Endothelial cell (in vitro differentiated cells): ENCODE data around the gene EPG5. TPM values are rescaled to one million over a fixed set of nuclear protein-coding genes. Genes with fewer than 3 reads are reported as not detected.
A peak's percentile ranks its signal among the peaks of the same experiment; 100 is the strongest.

Experiments used
- DNase-seq: peaks from one replicate; pipeline ENCODE4 v3.0.0; 2021; ENCODE audit warnings: low spot score
- H3K27ac Mint-ChIP-seq: one replicate; pipeline ENCODE4 v1.8.0; 2021; ENCODE audit warnings: mixed read lengths, inconsistent platforms; ENCODE audit not compliant: unreplicated experiment
- H3K27me3 Mint-ChIP-seq: one replicate; pipeline ENCODE4 v1.8.0; 2021; ENCODE audit warnings: mild to moderate bottlenecking, moderate library complexity, mixed read lengths, inconsistent platforms; ENCODE audit not compliant: unreplicated experiment
- H3K36me3 Mint-ChIP-seq: one replicate; pipeline ENCODE4 v1.8.0; 2021; ENCODE audit warnings: mild to moderate bottlenecking, low read depth, mixed read lengths, inconsistent platforms; ENCODE audit not compliant: unreplicated experiment
- H3K4me1 Mint-ChIP-seq: one replicate; pipeline ENCODE4 v1.8.0; 2021; ENCODE audit warnings: mild to moderate bottlenecking, mixed read lengths, inconsistent platforms; ENCODE audit not compliant: unreplicated experiment
- H3K4me3 Mint-ChIP-seq: one replicate; pipeline ENCODE4 v1.8.0; 2021; ENCODE audit warnings: mild to moderate bottlenecking, mixed read lengths, inconsistent platforms; ENCODE audit not compliant: unreplicated experiment
- H3K9me3 Mint-ChIP-seq: one replicate; pipeline ENCODE4 v1.8.0; 2021; ENCODE audit warnings: mixed read lengths, inconsistent platforms; ENCODE audit not compliant: unreplicated experiment
- CTCF ChIP-seq: fragments of 200-600 bp; sonication (generic); IDR thresholded peaks from one replicate; pipeline ENCODE4 v1.5.0; 2021; ENCODE audit warnings: antibody characterized with exemption; ENCODE audit not compliant: unreplicated experiment
- total RNA-seq: library from RNA; stranded (reverse); fragmentation: NEBNext Ultra II Directional; extraction: Animal tissue kit (Norgen Biotek cat#: 25700); gene quantifications from one replicate; pipeline ENCODE4 v1.2.1, GENCODE V29; 2021; ENCODE audit not compliant: unreplicated experiment

EPG5 gene
- total RNA-seq, 1 donor from 2014 or later, result 26.1 TPM

GRCh38 chr18:45910405-45911023 is 56.6 kb downstream of the EPG5 start:
- peak; percentile 70 for DNase-seq
- peaks cover 39% of the 10 kb centered on the region for H3K36me3 Mint-ChIP-seq
- TF ChIP-seq CTCF, result peak; percentile 71
- H3K27ac Mint-ChIP-seq, result no peak overlapping the region
- H3K27me3 Mint-ChIP-seq, result no peaks in the 10 kb centered on the region
- H3K4me1 Mint-ChIP-seq, result no peaks in the 10 kb centered on the region
- H3K4me3 Mint-ChIP-seq, result no peak overlapping the region
- H3K9me3 Mint-ChIP-seq, result no peaks in the 10 kb centered on the region

- Mint-ChIP-seq H3K9me3 (no peaks in the 10 kb centered on the region), H3K27ac (no peak overlapping the region)
Observed at GRCh38 chr18:45901654-45902210, 65.4 kb downstream of the EPG5 start.

GRCh38 chr18:45900623-45901022 is 66.5 kb downstream of the EPG5 start:
- H3K4me1 Mint-ChIP-seq, result no peaks in the 10 kb centered on the region
- H3K4me3 Mint-ChIP-seq, result no peak overlapping the region
- no peak for DNase-seq
- no peaks in the 10 kb centered on the region for H3K9me3 Mint-ChIP-seq
- peaks cover 27% of the 10 kb centered on the region for H3K36me3 Mint-ChIP-seq
- H3K27ac Mint-ChIP-seq, result no peak overlapping the region
- peaks cover 1% of the 10 kb centered on the region for H3K27me3 Mint-ChIP-seq
- no peak for TF ChIP-seq CTCF

More at GRCh38 chr18:45901654-45902210, 65.4 kb downstream of the EPG5 start:
- no peak for DNase-seq
- H3K4me3 Mint-ChIP-seq, result no peak overlapping the region
- no peaks in the 10 kb centered on the region for H3K4me1 Mint-ChIP-seq
- H3K27me3 Mint-ChIP-seq, result peaks cover 1% of the 10 kb centered on the region
- no peak for TF ChIP-seq CTCF
- H3K36me3 Mint-ChIP-seq, result peaks cover 27% of the 10 kb centered on the region

GRCh38 chr18:45896991-45897390 is 70.1 kb downstream of the EPG5 start:
- no peak overlapping the region for H3K27ac Mint-ChIP-seq

More at GRCh38 chr18:45896991-45897390, 70.1 kb downstream of the EPG5 start:
- Mint-ChIP-seq H3K36me3 (peaks cover 27% of the 10 kb centered on the region), H3K4me3 (no peak overlapping the region), H3K27me3 (peaks cover 1% of the 10 kb centered on the region), H3K4me1 (peaks cover 5% of the 10 kb centered on the region), H3K9me3 (no peaks in the 10 kb centered on the region)
- no peak for DNase-seq
- no peak for TF ChIP-seq CTCF
